Right renal cortex interstitium (tissue), 3 donors: Measurements from ENCODE around the gene UNC45B. TPM values are rescaled to one million over a fixed set of nuclear protein-coding genes. Genes with fewer than 3 reads are reported as not detected.
"Not testable (repeated sequence)": the region's sequence is repeated elsewhere in the genome, so short reads cannot be mapped to it uniquely, and the experiment has no call there.

ENCODE experiments used
- DNase-seq, 3 donors: peaks; one replicate each; pipeline ENCODE4 v3.0.0-alpha.2; 2013; ENCODE audit warnings: low read depth in 3 of 3, low spot score in 2 of 3
- polyA plus RNA-seq, 3 donors: library from polyadenylated mRNA; unstranded; fragments of 120-200 nt; gene quantifications; one replicate each; pipeline ENCODE4 v1.2.1, GENCODE V29; 2013; ENCODE audit not compliant: insufficient read length in 3 of 3

UNC45B gene, protein sequence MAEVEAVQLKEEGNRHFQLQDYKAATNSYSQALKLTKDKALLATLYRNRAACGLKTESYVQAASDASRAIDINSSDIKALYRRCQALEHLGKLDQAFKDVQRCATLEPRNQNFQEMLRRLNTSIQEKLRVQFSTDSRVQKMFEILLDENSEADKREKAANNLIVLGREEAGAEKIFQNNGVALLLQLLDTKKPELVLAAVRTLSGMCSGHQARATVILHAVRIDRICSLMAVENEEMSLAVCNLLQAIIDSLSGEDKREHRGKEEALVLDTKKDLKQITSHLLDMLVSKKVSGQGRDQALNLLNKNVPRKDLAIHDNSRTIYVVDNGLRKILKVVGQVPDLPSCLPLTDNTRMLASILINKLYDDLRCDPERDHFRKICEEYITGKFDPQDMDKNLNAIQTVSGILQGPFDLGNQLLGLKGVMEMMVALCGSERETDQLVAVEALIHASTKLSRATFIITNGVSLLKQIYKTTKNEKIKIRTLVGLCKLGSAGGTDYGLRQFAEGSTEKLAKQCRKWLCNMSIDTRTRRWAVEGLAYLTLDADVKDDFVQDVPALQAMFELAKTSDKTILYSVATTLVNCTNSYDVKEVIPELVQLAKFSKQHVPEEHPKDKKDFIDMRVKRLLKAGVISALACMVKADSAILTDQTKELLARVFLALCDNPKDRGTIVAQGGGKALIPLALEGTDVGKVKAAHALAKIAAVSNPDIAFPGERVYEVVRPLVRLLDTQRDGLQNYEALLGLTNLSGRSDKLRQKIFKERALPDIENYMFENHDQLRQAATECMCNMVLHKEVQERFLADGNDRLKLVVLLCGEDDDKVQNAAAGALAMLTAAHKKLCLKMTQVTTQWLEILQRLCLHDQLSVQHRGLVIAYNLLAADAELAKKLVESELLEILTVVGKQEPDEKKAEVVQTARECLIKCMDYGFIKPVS
- under 1 TPM; 0.21 to 0.27 (median 0.25) TPM for polyA plus RNA-seq

DNA sequence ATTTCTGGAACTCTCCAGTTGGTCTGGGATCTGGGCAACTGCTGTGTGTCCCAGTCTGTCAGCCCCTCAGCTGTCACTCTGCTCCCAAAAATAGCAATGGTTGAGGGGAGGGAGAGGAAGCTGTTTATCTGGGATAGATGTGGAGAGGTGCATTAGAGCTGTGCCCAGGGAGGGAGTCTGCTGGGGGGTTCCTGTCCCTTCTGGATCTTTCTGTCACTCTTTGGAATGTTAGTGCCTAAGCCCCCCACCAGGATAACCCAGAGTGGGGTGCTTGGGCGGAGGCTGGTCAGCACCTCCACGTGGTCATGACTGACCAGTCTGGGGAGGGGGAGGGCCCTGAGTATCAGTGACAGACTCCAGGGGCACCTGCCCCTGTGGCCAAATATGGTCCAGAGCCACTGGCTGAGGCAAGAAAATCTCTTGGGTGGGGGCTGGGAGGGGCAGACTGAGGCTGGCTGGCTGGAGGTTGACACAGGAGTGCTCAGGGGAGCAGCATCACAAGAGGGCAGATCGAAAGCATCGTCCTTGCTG, at the start of gene UNC45B:
Gene UNC45B (plus strand): TSS at position 443 of the 531 bp plus-strand sequence. CDS start 447 bp downstream, outside the sequence.
- no peak for DNase-seq

DNA sequence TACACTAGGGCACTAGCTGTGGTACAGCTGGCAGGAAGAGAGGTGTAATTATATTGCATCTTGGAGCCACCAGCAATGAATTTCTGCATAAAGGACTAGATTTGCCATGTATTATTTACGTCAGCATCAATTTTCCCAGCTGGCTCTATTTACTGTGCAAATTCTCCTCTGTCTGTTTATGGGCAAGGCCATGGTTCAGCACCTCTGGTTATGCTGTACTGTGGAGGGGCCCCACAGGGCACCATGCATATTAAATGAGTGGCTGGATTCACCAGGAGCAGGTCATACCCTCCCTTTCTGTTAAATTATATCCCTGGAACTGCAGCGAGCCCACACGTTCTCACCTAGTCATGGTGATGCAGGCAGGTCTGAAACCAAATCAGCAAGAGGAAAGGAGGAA, 47.7 kb upstream of the UNC45B start:
- DNase-seq: no peak

GRCh38 chr17:35101036-35101435, 46.6 kb upstream of the UNC45B start:
- DNase-seq: no peak

GRCh38 chr17:35101725-35102124, 45.9 kb upstream of the UNC45B start:
- DNase-seq: no peak

DNA sequence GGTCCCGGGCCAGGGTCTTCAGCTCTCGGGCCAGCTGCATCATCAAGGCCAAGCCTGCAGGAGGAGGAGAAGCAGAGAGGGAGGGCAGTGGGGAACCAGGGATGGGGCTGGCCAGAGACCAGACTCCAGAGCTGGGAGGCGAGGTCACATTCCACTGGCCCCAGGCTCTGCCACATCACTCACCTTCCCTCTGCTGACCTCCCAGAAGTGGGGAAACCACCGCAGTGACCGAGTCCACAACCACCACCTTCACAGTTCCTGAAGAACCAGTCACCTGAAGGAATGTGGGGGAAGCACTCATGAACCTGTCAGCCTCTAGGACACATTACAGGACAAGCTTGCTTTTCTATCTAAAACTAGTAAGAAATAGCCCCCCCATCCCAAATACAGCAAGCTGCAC, 44.3 kb upstream of the UNC45B start:
- DNase-seq: no peak

DNA sequence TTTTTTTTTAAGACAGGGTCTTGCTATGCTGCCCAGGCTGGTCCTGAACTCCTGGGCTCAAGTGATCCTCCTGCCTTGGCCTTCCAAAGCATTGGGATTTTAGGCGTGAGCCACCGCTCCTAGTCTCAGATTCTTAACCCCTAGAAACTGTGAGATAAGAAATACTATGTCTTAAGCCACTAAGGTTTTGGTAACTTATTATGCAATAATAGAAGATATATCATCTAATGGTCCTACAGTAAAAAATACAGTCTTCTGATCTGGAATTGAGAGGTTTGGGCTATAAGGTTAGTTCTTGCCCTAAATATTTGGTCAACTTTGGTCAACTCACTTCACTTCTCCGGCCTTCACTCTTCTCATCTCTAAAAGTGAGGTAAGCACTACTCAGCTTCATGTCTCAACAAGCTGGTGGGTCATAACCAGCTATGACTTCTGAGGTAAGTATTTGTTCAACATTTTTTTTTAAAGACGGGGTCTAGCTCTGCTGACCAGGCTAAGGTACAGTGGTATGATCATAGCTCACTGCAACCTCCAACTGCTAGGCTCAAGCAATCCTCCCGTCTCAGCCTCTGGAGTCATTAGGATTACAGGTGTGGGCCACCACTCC, 42.7 kb upstream of the UNC45B start:
- DNase-seq: no peak

DNA sequence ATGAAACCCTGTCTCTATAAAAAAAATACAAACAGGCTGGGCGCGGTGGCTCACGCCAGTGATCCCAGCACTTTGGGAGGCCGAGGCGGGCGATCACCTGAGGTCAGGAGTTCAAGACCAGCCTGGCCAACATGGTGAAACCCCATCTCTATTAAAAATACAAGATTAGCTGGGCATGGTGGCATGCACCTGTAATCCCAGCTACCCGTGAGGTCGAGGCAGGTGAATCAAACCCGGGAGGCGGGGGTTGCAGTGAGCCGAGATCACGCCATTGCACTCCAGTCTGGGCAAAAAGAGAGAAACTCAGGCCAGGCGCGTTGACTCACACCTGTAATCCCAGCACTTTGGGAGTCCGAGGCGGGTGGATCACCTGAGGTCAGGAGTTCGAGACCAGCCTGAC, 36.8 kb upstream of the UNC45B start:
- DNase-seq: not testable (repeated sequence)

DNA sequence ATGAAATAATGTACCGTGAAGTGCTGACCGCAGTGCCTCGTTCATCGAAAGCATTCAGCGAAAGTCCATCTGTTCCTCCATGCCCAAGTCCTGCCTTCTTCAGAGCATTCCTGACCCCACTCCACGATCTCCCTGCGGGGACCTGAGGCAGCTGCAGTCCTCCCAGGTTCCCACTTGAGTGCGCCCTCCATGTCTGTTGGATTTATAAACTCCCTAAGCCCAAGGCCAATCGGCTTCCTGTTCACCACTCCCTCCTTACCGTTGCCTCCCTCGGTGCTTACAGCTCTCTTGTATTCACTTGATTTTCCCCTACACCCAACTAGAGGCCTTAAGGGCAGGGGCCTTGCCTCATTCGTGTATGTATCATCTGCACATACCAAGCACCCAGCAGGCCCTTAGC, 30.8 kb upstream of the UNC45B start:
- no peak for DNase-seq

- no peak for DNase-seq
These were observed 29.6 kb upstream of the UNC45B start for GRCh38 chr17:35117984-35118383.

GRCh38 chr17:35119370-35120165, 28.0 kb upstream of the UNC45B start, which contains the start of gene RAD51D:
Gene RAD51D, minus strand, starts transcription at chr17:35119860. Its CDS starts 247 bp downstream, at chr17:35119613.
- DNase-seq: peak in 2 of 3 donors; percentile 29 to 50

DNA sequence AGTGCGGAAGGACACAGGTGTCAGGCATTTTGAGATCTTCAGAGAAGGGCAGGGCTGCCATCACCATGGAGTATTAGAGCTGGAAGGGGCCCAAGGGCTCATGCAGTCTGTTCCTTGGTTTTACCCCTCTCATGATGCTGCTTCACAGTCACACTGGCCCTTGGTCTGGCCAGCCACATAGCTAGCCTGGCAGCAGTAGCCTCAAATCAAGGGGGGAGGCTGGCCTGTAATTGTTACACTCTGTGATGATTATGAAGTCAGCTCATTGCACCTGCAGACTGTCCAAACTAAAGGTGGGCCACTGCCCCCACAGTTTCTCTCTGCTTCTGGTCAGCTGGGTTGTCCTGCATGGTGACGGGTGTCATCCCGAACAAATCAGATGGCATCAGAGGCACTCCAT, 26.3 kb upstream of the UNC45B start, which contains the start of gene FNDC8:
Gene FNDC8 (plus strand): TSS at position 301 of the 400 bp plus-strand sequence. CDS start 79 bp downstream, at position 380.
- no peak for DNase-seq

GRCh38 chr17:35127751-35128514, 19.7 kb upstream of the UNC45B start:
- no peak for DNase-seq

- DNase-seq: no peak
These were observed 18.3 kb upstream of the UNC45B start for GRCh38 chr17:35129154-35129972.

GRCh38 chr17:35129973-35130351, 17.7 kb upstream of the UNC45B start:
- no peak for DNase-seq

- no peak for DNase-seq
These were observed 17.2 kb upstream of the UNC45B start for GRCh38 chr17:35130392-35130791.

- no peak for DNase-seq
These were observed 15.5 kb upstream of the UNC45B start for GRCh38 chr17:35132099-35132498.

- DNase-seq: no peak
These were observed 14.6 kb upstream of the UNC45B start for GRCh38 chr17:35132816-35133550.
